ENCODE results near the gene TCERG1L. TPM values are rescaled to one million over a fixed set of nuclear protein-coding genes. Genes with fewer than 3 reads are reported as not detected.

The TCERG1L gene
- polyA plus RNA-seq, 1 donor from 2014 or later: 0.53 TPM

DNA sequence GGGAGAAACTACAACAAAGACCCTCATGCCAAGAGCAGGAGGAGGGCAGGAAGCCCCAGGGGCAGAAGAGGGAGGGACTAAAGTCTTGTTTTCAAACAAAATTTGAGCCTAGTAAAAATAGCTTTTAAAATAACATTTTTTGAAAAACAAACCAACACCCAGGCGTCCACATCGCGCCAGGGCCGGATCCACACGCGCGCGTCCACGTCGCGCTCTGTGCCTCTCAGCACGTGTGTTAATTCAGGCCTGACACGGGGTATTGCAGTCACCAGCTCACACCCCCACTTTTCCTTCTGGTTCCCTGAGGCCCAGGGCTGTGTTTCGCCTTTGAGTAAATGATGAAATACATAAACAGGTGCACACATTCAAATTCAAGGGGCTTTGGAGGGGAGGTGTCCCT lies 196.2 kb downstream of the TCERG1L start:
- H3K36me3 ChIP-seq (ENCODE audit: insufficient read depth, low read length): no peaks in the 10 kb centered on the region
- H4K20me1 ChIP-seq (ENCODE audit: insufficient read depth): no peaks in the 10 kb centered on the region
- H3K27me3 ChIP-seq (ENCODE audit: insufficient read depth, low read depth, low read length): no peaks in the 10 kb centered on the region
- no peaks in the 10 kb centered on the region for H3F3A ChIP-seq (ENCODE audit: insufficient read depth, low read length, poor library complexity, severe bottlenecking)
- no peak overlapping the region for H2AFZ ChIP-seq (ENCODE audit: low read depth, low read length)
- H3K9me2 ChIP-seq (ENCODE audit: insufficient read depth, low read length): no peaks in the 10 kb centered on the region
- H3K79me2 ChIP-seq (replicated peaks; ENCODE audit: insufficient read depth, low read length): no peaks in the 10 kb centered on the region
- H3K4me2 ChIP-seq (ENCODE audit: low read length): no peak overlapping the region
- H3K4me3 ChIP-seq (ENCODE audit: low read length): no peak overlapping the region
- no peak overlapping the region for H3K27ac ChIP-seq (ENCODE audit: low read length)
- H3K9me3 ChIP-seq (ENCODE audit: low read length): no peaks in the 10 kb centered on the region
- no peak overlapping the region for H3K9ac ChIP-seq (ENCODE audit: low read length)
- no peak for TF ChIP-seq RAD21 (conservative IDR thresholded peaks at IDR 0.05)
- TF ChIP-seq MXI1 (conservative IDR thresholded peaks at IDR 0.05; ENCODE audit: poor library complexity, severe bottlenecking): no peak
- no peak for TF ChIP-seq POLR2AphosphoS5 (IDR thresholded peaks at IDR 0.05)
- no peak for TF ChIP-seq EP300 (conservative IDR thresholded peaks at IDR 0.05; ENCODE audit: poor library complexity, severe bottlenecking)
- no peak for TF ChIP-seq EZH2 (IDR thresholded peaks at IDR 0.05; ENCODE audit: borderline replicate concordance, insufficient read depth, low read length, poor library complexity, severe bottlenecking)
- TF ChIP-seq CTCF (IDR thresholded peaks at IDR 0.05; ENCODE audit: poor library complexity, severe bottlenecking): no peak
- TF ChIP-seq, protein P1, sequence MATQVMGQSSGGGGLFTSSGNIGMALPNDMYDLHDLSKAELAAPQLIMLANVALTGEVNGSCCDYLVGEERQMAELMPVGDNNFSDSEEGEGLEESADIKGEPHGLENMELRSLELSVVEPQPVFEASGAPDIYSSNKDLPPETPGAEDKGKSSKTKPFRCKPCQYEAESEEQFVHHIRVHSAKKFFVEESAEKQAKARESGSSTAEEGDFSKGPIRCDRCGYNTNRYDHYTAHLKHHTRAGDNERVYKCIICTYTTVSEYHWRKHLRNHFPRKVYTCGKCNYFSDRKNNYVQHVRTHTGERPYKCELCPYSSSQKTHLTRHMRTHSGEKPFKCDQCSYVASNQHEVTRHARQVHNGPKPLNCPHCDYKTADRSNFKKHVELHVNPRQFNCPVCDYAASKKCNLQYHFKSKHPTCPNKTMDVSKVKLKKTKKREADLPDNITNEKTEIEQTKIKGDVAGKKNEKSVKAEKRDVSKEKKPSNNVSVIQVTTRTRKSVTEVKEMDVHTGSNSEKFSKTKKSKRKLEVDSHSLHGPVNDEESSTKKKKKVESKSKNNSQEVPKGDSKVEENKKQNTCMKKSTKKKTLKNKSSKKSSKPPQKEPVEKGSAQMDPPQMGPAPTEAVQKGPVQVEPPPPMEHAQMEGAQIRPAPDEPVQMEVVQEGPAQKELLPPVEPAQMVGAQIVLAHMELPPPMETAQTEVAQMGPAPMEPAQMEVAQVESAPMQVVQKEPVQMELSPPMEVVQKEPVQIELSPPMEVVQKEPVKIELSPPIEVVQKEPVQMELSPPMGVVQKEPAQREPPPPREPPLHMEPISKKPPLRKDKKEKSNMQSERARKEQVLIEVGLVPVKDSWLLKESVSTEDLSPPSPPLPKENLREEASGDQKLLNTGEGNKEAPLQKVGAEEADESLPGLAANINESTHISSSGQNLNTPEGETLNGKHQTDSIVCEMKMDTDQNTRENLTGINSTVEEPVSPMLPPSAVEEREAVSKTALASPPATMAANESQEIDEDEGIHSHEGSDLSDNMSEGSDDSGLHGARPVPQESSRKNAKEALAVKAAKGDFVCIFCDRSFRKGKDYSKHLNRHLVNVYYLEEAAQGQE (IDR thresholded peaks at IDR 0.05; ENCODE audit: borderline replicate concordance): no peak
- no peak for TF ChIP-seq TAF1 (IDR thresholded peaks at IDR 0.05; ENCODE audit: low read depth)
- TF ChIP-seq SMC3 (conservative IDR thresholded peaks at IDR 0.05; ENCODE audit: poor library complexity): no peak

DNA sequence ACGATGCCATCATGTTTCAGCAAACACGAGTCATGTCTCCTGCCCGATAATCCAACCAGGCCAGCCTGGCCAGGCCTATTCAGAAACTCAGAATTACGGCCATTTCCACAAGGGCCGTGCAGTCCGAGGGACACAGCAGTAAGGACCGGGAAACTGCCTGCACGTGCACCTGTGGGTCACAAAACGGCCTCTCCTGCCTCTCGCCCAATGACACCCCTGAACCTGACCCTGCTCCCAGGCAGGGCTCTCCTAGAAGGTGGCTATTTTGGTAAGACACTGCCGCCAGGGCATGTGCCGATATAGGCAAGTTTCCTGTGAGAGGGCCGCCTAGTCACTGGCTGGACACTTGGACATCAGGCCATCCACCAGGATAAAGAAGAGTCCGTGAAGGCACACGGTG lies 196.7 kb downstream of the TCERG1L start:
- Histone ChIP-seq H3K9ac (ENCODE audit: low read length) (no peak overlapping the region), H3K36me3 (ENCODE audit: insufficient read depth, low read length) (no peaks in the 10 kb centered on the region), H3K27ac (ENCODE audit: low read length) (no peak overlapping the region), H3K79me2 (replicated peaks; ENCODE audit: insufficient read depth, low read length) (no peaks in the 10 kb centered on the region), H4K20me1 (ENCODE audit: insufficient read depth) (no peaks in the 10 kb centered on the region), H3K9me3 (ENCODE audit: low read length) (no peaks in the 10 kb centered on the region), H2AFZ (ENCODE audit: low read depth, low read length) (no peak overlapping the region), H3K4me2 (ENCODE audit: low read length) (no peak overlapping the region), H3K4me3 (ENCODE audit: low read length) (no peak overlapping the region), H3F3A (ENCODE audit: insufficient read depth, low read length, poor library complexity, severe bottlenecking) (no peaks in the 10 kb centered on the region), H3K27me3 (ENCODE audit: insufficient read depth, low read depth, low read length) (no peaks in the 10 kb centered on the region), H3K9me2 (ENCODE audit: insufficient read depth, low read length) (no peaks in the 10 kb centered on the region)
- TF ChIP-seq SMC3 (conservative IDR thresholded peaks at IDR 0.05; ENCODE audit: poor library complexity): no peak
- TF ChIP-seq CTCF (IDR thresholded peaks at IDR 0.05; ENCODE audit: poor library complexity, severe bottlenecking): no peak
- TF ChIP-seq EP300 (conservative IDR thresholded peaks at IDR 0.05; ENCODE audit: poor library complexity, severe bottlenecking): no peak
- no peak for TF ChIP-seq EZH2 (IDR thresholded peaks at IDR 0.05; ENCODE audit: borderline replicate concordance, insufficient read depth, low read length, poor library complexity, severe bottlenecking)
- no peak for TF ChIP-seq RAD21 (conservative IDR thresholded peaks at IDR 0.05)
- TF ChIP-seq, protein P1 (IDR thresholded peaks at IDR 0.05; ENCODE audit: borderline replicate concordance): no peak
- TF ChIP-seq POLR2AphosphoS5 (IDR thresholded peaks at IDR 0.05): no peak
- TF ChIP-seq TAF1 (IDR thresholded peaks at IDR 0.05; ENCODE audit: low read depth): no peak
- TF ChIP-seq MXI1 (conservative IDR thresholded peaks at IDR 0.05; ENCODE audit: poor library complexity, severe bottlenecking): no peak
